Stimulated activated naive CD8-positive, alpha-beta T cell treated with anti-CD3 and anti-CD28 coated beads, Interleukin-15, amount 100 ng/mL, for 72 hours (primary cell): ENCODE data around the gene TBCD.
A peak's percentile ranks its signal among the peaks of the same experiment; 100 is the strongest.

Experiments used
- ATAC-seq: fragments of 150-1000 bp; cut with Tn5 transposase; 2 replicates; pipeline ENCODE4 v1.10.0; 2021; ENCODE audit warnings: mild to moderate bottlenecking, moderate library complexity
- DNase-seq, 2 donors: peaks; one replicate each; pipeline ENCODE4 v3.0.0; 2021 to 2022
- H3K27ac Mint-ChIP-seq, 2 donors: one replicate each; pipeline ENCODE4 v1.8.0; 2022; ENCODE audit warnings: mild to moderate bottlenecking in 2 of 2, mixed read lengths in 2 of 2, moderate library complexity in 2 of 2
- H3K27me3 Mint-ChIP-seq: one replicate; pipeline ENCODE4 v1.8.0; 2022; ENCODE audit warnings: mixed read lengths
- H3K4me1 Mint-ChIP-seq: one replicate; pipeline ENCODE4 v1.8.0; 2022; ENCODE audit warnings: mild to moderate bottlenecking, mixed read lengths
- H3K4me3 Mint-ChIP-seq, 2 donors: one replicate each; pipeline ENCODE4 v1.8.0; 2022; ENCODE audit warnings: mild to moderate bottlenecking in 2 of 2, mixed read lengths in 2 of 2, moderate library complexity in 1 of 2
- H3K9me3 Mint-ChIP-seq, 2 donors: one replicate each; pipeline ENCODE4 v1.8.0; 2022; ENCODE audit warnings: mixed read lengths in 2 of 2

The TBCD gene

DNA sequence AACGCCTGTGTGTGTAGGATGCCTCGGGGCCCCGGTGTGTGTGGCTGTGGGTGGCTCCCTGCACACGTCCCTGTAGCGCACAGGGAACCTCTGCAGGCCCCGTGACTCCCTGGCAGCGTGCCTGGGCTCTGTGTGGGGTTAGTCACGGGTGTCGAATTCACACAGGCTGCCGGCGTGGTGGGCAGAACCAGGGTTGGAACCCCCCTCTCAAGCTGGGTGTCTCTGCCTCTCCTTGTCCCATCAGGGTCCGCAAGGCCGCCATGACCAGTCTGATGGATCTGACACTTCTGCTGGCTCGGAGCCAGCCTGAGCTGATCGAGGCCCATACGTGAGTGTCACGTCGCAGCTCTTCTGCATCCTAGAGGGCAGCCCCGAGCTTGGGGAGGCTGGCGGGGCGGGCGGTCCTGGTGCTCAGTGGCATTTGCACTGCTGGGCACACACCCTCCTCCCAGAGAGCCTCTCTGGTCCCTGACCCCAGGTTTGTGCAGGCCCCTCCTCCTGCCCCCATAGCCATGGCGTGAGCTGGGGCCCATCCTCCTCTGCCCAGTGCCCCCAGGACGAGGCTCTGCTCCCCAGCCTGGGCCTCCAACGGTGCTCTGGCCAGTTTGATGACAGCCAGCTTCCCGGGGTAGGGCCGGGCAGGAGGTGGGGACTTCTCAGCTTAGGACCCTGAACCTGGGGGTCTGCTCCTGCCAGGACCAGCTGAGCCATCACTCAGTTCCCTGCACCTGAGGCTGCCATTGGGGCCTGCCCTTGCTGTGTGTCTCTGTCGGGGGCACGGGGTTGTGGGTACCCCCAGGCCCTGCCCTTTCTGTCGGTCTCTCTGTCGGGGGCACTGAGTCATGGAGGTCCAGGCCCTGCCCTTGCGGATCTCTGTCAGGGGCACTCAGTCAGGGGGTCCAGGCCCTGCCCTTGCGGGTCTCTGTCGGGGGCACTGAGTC, 176.1 kb downstream of the TBCD start:
- H3K9me3 Mint-ChIP-seq: no peaks in the 10 kb centered on the region
- DNase-seq: no peak
- H3K4me3 Mint-ChIP-seq: no peak overlapping the region
- H3K27me3 Mint-ChIP-seq: no peaks in the 10 kb centered on the region
- H3K27ac Mint-ChIP-seq: peak overlapping the region in 1 of 2 donors; percentile 92
- H3K4me1 Mint-ChIP-seq: no peaks in the 10 kb centered on the region
- peak; percentile 24 for ATAC-seq

GRCh38 chr17:82929011-82929622, 177.3 kb downstream of the TBCD start:
- H3K9me3 Mint-ChIP-seq: no peaks in the 10 kb centered on the region
- ATAC-seq: no peak
- H3K27ac Mint-ChIP-seq: peak overlapping the region in 1 of 2 donors; percentile 87
- H3K4me1 Mint-ChIP-seq: no peaks in the 10 kb centered on the region
- no peaks in the 10 kb centered on the region for H3K27me3 Mint-ChIP-seq
- no peak for DNase-seq
- H3K4me3 Mint-ChIP-seq: no peak overlapping the region

DNA sequence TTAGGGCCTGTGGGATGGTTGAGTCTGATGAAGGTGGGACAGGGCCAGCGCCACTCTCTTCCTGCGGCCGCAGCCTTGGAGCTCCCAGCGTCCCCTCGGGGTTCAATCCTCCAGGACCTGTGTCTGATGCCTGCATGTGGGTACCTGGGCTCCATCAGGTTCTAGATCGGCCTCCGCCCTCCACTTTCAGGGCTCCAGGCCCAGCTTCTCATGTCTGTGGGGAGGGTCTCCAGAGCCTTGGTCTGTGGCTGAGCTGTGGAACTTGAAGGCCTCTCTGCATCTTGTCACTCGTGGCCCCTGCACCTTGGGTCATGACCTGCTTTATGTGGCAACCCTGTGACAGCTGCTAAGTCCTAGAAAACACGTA, 177.8 kb downstream of the TBCD start:
- DNase-seq: no peak
- no peak for ATAC-seq
- Mint-ChIP-seq H3K9me3 (no peaks in the 10 kb centered on the region), H3K4me3 (no peak overlapping the region), H3K4me1 (no peaks in the 10 kb centered on the region), H3K27ac (peak overlapping the region in 1 of 2 donors; percentile 87), H3K27me3 (no peaks in the 10 kb centered on the region)

GRCh38 chr17:82930043-82930923, 178.4 kb downstream of the TBCD start:
- Mint-ChIP-seq H3K9me3 (no peaks in the 10 kb centered on the region), H3K4me3 (no peak overlapping the region), H3K4me1 (no peaks in the 10 kb centered on the region), H3K27ac (no peak overlapping the region), H3K27me3 (no peaks in the 10 kb centered on the region)
- DNase-seq: no peak
- ATAC-seq: no peak

DNA sequence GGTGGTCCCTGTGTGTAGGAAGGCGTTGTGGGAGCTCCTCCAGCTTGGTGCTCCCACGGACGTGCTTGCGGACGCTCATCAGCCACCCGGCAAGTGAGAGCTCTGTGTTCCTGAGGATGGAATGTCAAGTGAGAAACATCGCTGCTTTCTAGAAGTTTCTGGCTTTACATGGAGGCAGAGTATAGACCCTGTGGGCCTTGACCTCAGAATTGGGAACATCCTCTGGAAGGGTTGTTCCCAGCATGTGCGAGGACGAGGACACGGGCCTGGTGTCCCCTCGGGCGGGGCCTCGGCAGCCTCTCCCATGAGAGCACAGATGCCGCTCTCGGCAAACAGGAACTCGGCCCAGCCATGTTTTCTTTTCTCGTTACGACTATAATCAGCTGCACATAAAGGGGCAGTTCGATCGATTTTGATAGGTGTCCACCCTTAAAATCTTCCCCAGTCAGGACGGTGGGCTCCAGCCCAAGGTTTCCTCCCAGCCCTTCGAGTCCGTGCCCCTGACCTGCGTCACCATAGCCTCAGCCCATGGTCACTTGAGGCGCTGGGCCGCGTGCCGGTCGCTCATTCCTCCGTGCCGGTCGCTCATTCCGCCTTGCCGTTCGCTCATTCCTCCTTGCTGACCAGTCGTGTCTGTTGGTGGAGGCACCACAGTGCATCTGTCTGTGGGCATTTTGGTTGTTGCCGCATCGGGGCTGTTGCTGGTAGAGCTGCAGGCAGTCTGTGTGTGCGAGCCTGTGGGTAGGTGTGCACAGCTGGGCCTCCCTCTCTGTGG, 179.2 kb downstream of the TBCD start:
- no peaks in the 10 kb centered on the region for H3K4me1 Mint-ChIP-seq
- H3K4me3 Mint-ChIP-seq: no peak overlapping the region
- no peaks in the 10 kb centered on the region for H3K9me3 Mint-ChIP-seq
- DNase-seq: no peak
- H3K27ac Mint-ChIP-seq: peak overlapping the region in 1 of 2 donors; percentile 30
- no peak for ATAC-seq
- no peaks in the 10 kb centered on the region for H3K27me3 Mint-ChIP-seq

DNA sequence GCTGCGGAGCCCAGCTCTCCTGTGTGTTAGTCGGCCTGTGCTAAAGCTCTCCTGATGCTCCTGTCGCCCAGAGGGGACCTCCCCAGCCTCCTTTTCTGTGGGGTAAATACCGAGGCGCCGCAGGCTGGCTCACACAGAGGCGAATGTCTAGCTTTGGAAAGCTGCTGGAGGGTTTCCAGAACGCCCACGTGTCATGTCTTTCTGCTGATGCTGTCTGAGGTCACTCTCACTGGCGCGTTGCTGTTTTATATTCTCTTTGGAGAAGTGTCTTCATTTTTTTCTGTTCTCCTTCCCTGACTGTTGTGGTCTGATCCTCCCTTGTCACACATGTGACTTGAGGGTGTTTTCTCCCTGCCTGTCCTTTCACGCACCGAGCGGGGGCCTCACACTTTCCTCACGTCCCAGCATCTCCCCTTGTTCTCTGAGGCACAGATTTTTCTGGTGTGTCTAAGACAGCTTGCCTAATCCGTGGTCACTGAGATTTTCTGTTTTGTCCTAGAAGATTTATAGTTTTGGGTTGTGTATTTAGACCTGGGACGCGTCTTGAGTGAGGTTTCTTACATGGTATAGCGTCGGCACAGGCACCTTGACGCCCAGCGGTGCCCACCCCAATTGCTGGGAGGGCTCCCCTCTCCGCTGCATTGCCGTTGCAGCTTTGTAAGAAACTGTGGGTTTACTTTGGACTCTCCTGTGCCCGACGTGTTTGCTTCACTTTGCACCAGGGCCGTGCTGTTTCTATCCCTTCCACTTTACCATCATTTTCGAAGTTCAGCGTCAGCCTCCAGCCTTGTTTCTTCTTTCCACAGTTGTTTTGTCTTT, 180.0 kb downstream of the TBCD start:
- Mint-ChIP-seq H3K4me3 (no peak overlapping the region), H3K4me1 (no peaks in the 10 kb centered on the region), H3K9me3 (no peaks in the 10 kb centered on the region), H3K27ac (no peak overlapping the region), H3K27me3 (no peaks in the 10 kb centered on the region)
- ATAC-seq (no peak), DNase-seq (no peak)

- Mint-ChIP-seq H3K27me3 (no peaks in the 10 kb centered on the region), H3K27ac (no peak overlapping the region), H3K9me3 (no peaks in the 10 kb centered on the region), H3K4me3 (no peak overlapping the region), H3K4me1 (no peaks in the 10 kb centered on the region)
- no peak for DNase-seq
- ATAC-seq: no peak
Measured at GRCh38 chr17:82932518-82933310, 180.8 kb downstream of the TBCD start.

DNA sequence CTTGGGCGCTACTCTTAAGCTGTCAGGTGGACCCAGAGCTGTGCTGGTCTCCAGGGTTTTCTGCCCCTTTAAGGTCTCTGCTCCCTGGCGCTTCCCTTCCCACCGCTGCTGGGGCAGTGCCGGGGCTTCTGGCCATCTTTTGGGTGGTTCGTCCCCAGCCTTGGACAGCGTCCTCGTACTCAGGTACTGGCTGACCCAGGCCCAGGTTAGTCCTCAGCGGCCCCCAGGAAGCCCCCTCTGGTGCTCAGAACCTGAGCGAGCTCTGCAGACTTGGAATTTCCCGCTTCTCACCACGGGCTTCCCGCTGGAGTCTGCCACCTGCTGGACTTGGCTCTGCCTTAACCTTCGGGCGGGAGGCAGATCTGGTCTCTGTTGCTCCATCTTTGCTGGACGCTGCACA, 182.0 kb downstream of the TBCD start:
- ATAC-seq: no peak
- Mint-ChIP-seq H3K4me3 (no peak overlapping the region), H3K27ac (no peak overlapping the region), H3K9me3 (no peaks in the 10 kb centered on the region), H3K27me3 (no peaks in the 10 kb centered on the region), H3K4me1 (no peaks in the 10 kb centered on the region)
- DNase-seq: no peak

- peak overlapping the region in 1 of 2 donors; percentile 2 for H3K27ac Mint-ChIP-seq
- H3K4me1 Mint-ChIP-seq: no peaks in the 10 kb centered on the region
- no peak overlapping the region for H3K4me3 Mint-ChIP-seq
- no peak for ATAC-seq
- DNase-seq: no peak
- H3K27me3 Mint-ChIP-seq: no peaks in the 10 kb centered on the region
- no peaks in the 10 kb centered on the region for H3K9me3 Mint-ChIP-seq
Measured at GRCh38 chr17:82935966-82936767, 184.3 kb downstream of the TBCD start.

DNA sequence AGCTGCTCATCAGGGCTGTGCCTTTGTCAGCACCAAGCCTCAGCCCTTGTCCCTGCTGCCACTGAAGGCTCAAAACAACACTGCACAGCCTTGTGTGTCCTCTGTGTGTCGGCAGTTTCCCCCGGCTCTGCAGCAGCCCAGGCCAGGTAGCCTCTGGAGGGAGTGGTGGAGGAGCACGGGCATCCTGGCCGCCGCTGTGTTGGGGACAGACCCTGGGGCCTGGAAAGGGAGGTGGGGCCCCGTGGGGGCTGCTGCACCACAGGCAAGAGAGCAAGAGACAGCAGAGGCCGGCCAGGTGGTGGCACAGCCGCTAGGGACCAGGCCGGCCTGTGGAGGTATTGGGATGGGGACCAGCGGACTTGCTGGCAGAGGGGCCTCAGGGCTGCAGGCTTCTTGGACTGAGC, 184.9 kb downstream of the TBCD start:
- H3K4me3 Mint-ChIP-seq: no peak overlapping the region
- DNase-seq (no peak), ATAC-seq (no peak)
- no peaks in the 10 kb centered on the region for H3K4me1 Mint-ChIP-seq
- no peaks in the 10 kb centered on the region for H3K27me3 Mint-ChIP-seq
- peak overlapping the region in 1 of 2 donors; percentile 44 for H3K27ac Mint-ChIP-seq
- no peaks in the 10 kb centered on the region for H3K9me3 Mint-ChIP-seq

GRCh38 chr17:82937411-82938371, 185.8 kb downstream of the TBCD start:
- DNase-seq (no peak), ATAC-seq (no peak)
- H3K9me3 Mint-ChIP-seq: peaks cover 2 to 4% of the 10 kb centered on the region in 2 donors
- no peak overlapping the region for H3K4me3 Mint-ChIP-seq
- H3K27me3 Mint-ChIP-seq: no peaks in the 10 kb centered on the region
- no peaks in the 10 kb centered on the region for H3K4me1 Mint-ChIP-seq
- peak overlapping the region in 1 of 2 donors; percentile 5 for H3K27ac Mint-ChIP-seq

- Mint-ChIP-seq H3K4me3 (no peak overlapping the region), H3K4me1 (no peaks in the 10 kb centered on the region), H3K27me3 (no peaks in the 10 kb centered on the region), H3K9me3 (peaks cover 9 to 12% of the 10 kb centered on the region in 2 donors), H3K27ac (peak overlapping the region; percentile 5 to 23)
- no peak for ATAC-seq
- no peak for DNase-seq
Measured at GRCh38 chr17:82938486-82938872, 186.6 kb downstream of the TBCD start.
